ENCODE measurements around the gene GNAQ. TPM values are rescaled to one million over a fixed set of nuclear protein-coding genes. Genes with fewer than 3 reads are reported as not detected.
"Not testable (repeated sequence)": the region's sequence is repeated elsewhere in the genome, so short reads cannot be mapped to it uniquely, and the experiment has no call there.

The GNAQ gene
- total and polyA plus RNA-seq, 4 donors: 24.6 to 86.2 (median 51.4) TPM

DNA sequence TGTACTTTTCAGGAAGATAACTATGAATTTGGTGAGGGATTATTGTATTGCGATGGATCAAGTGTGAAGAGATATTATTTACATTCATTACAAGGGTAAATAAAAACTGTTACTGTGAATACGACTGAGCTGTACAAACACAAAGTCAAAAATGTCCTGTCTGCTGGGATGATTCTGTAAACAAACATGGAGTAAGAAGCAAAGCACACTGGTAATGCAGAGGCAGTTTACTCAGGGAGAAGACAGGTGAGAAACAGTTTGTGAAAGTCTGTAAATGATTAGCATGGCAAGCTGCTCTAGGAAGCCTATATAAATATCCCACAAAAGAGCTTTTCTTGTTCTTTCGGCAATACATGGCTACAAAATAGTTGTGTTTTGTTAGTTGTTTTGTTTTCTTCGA, 268.0 kb downstream of the GNAQ start:
- 68 to 87% methylated on average over 4 of the region's 4 CpGs for WGBS, 2 donors
- TF ChIP-seq, protein P1, sequence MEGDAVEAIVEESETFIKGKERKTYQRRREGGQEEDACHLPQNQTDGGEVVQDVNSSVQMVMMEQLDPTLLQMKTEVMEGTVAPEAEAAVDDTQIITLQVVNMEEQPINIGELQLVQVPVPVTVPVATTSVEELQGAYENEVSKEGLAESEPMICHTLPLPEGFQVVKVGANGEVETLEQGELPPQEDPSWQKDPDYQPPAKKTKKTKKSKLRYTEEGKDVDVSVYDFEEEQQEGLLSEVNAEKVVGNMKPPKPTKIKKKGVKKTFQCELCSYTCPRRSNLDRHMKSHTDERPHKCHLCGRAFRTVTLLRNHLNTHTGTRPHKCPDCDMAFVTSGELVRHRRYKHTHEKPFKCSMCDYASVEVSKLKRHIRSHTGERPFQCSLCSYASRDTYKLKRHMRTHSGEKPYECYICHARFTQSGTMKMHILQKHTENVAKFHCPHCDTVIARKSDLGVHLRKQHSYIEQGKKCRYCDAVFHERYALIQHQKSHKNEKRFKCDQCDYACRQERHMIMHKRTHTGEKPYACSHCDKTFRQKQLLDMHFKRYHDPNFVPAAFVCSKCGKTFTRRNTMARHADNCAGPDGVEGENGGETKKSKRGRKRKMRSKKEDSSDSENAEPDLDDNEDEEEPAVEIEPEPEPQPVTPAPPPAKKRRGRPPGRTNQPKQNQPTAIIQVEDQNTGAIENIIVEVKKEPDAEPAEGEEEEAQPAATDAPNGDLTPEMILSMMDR (IDR thresholded peaks at IDR 0.05; ENCODE audit: control extremely low read depth, extremely low read depth): no peak
- Histone ChIP-seq H3K36me3 (ENCODE audit: control insufficient read depth in 4 of 4, insufficient read depth in 4 of 4, low read length in 4 of 4) (peaks cover 0 to 8% (median 3%) of the 10 kb centered on the region in 4 donors), H3K9ac (ENCODE audit: insufficient read depth in 1 of 2, low read length in 2 of 2) (no peak overlapping the region), H3K27me3 (ENCODE audit: control insufficient read depth in 3 of 3, insufficient read depth in 3 of 3, low read length in 2 of 3) (no peaks in the 10 kb centered on the region), H3K9me3 (ENCODE audit: control insufficient read depth in 4 of 4, insufficient read depth in 3 of 4, low read length in 3 of 4) (peaks cover 0 to 6% (median 0%) of the 10 kb centered on the region in 4 donors), H3K4me3 (no peak overlapping the region), H3K4me1 (ENCODE audit: control insufficient read depth in 5 of 5, insufficient read depth in 5 of 5, low read length in 5 of 5) (peaks cover 0 to 4% (median 0%) of the 10 kb centered on the region in 5 donors), H3K27ac (ENCODE audit: low read depth in 1 of 2, low read length in 1 of 2) (no peak overlapping the region)
- ATAC-seq (ENCODE audit: insufficient read depth, low FRiP score): no peak
- DNase-seq: no peak

GRCh38 chr9:77760919-77761318, 270.7 kb downstream of the GNAQ start:
- H3K27ac ChIP-seq (ENCODE audit: low read depth in 1 of 2, low read length in 1 of 2); H3K9me3 ChIP-seq (ENCODE audit: control insufficient read depth in 4 of 4, insufficient read depth in 3 of 4, low read length in 3 of 4); ATAC-seq (ENCODE audit: insufficient read depth, low FRiP score); DNase-seq; H3K9ac ChIP-seq (ENCODE audit: insufficient read depth in 1 of 2, low read length in 2 of 2); H3K4me3 ChIP-seq; H3K27me3 ChIP-seq (ENCODE audit: control insufficient read depth in 3 of 3, insufficient read depth in 3 of 3, low read length in 2 of 3); H3K4me1 ChIP-seq (ENCODE audit: control insufficient read depth in 5 of 5, insufficient read depth in 5 of 5, low read length in 5 of 5): not testable (repeated sequence)
- 95 to 96% methylated on average over 7 to 19 of the region's 25 CpGs for WGBS, 2 donors
- peaks cover 0 to 16% (median 6%) of the 10 kb centered on the region in 4 donors for H3K36me3 ChIP-seq (ENCODE audit: control insufficient read depth in 4 of 4, insufficient read depth in 4 of 4, low read length in 4 of 4)

DNA sequence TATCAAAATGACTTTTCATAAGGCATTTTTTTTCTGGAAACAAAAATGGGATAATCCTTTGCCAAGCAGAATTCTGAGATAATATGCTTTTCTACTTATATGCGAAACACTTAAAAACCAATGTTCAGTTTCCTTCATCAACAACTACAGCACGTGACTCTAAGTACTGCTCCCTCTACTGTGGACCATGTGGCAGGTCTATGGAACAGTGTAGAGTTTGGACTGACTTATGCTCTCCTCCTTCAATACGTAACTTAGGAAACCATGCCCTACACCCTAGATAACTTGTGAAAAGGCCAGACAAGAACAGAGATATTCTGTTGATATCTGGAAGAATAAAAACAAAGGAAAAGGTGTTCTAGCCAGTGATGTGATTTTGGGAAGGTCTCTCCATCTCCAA, 272.2 kb downstream of the GNAQ start:
- TF ChIP-seq, protein P1 (IDR thresholded peaks at IDR 0.05; ENCODE audit: control extremely low read depth, extremely low read depth): no peak
- Histone ChIP-seq H3K9me3 (ENCODE audit: control insufficient read depth in 4 of 4, insufficient read depth in 3 of 4, low read length in 3 of 4) (no peaks in the 10 kb centered on the region), H3K27ac (ENCODE audit: low read depth in 1 of 2, low read length in 1 of 2) (no peak overlapping the region), H3K9ac (ENCODE audit: insufficient read depth in 1 of 2, low read length in 2 of 2) (no peak overlapping the region), H3K27me3 (ENCODE audit: control insufficient read depth in 3 of 3, insufficient read depth in 3 of 3, low read length in 2 of 3) (no peaks in the 10 kb centered on the region), H3K4me1 (ENCODE audit: control insufficient read depth in 5 of 5, insufficient read depth in 5 of 5, low read length in 5 of 5) (peaks cover 0 to 2% (median 0%) of the 10 kb centered on the region in 5 donors), H3K36me3 (ENCODE audit: control insufficient read depth in 4 of 4, insufficient read depth in 4 of 4, low read length in 4 of 4) (peaks cover 0 to 8% (median 2%) of the 10 kb centered on the region in 4 donors), H3K4me3 (no peak overlapping the region)
- ATAC-seq (ENCODE audit: insufficient read depth, low FRiP score): no peak
- peak in 1 of 3 donors; percentile 19 for DNase-seq
- WGBS, 2 donors: 79 to 89% methylated on average over 3 of the region's 3 CpGs

- 0 to 98% methylated on average over 1 of the region's 1 CpG for WGBS, 2 donors
- DNase-seq (no peak), ATAC-seq (ENCODE audit: insufficient read depth, low FRiP score) (no peak)
- TF ChIP-seq, protein P1 (IDR thresholded peaks at IDR 0.05; ENCODE audit: control extremely low read depth, extremely low read depth): no peak
- no peaks in the 10 kb centered on the region for H3K27me3 ChIP-seq (ENCODE audit: control insufficient read depth in 3 of 3, insufficient read depth in 3 of 3, low read length in 2 of 3)
- H3K9ac ChIP-seq (ENCODE audit: insufficient read depth in 1 of 2, low read length in 2 of 2): no peak overlapping the region
- peaks cover 0 to 10% (median 9%) of the 10 kb centered on the region in 5 donors for H3K4me1 ChIP-seq (ENCODE audit: control insufficient read depth in 5 of 5, insufficient read depth in 5 of 5, low read length in 5 of 5)
- peaks cover 0 to 8% (median 2%) of the 10 kb centered on the region in 4 donors for H3K36me3 ChIP-seq (ENCODE audit: control insufficient read depth in 4 of 4, insufficient read depth in 4 of 4, low read length in 4 of 4)
- no peak overlapping the region for H3K27ac ChIP-seq (ENCODE audit: low read depth in 1 of 2, low read length in 1 of 2)
- no peaks in the 10 kb centered on the region for H3K9me3 ChIP-seq (ENCODE audit: control insufficient read depth in 4 of 4, insufficient read depth in 3 of 4, low read length in 3 of 4)
- no peak overlapping the region for H3K4me3 ChIP-seq
These were observed 275.2 kb downstream of the GNAQ start for GRCh38 chr9:77756449-77756848.
